GM21423 (cell line): ENCODE data around the gene CLIP1.
"Not testable (repeated sequence)": the region's sequence is repeated elsewhere in the genome, so short reads cannot be mapped to it uniquely, and the experiment has no call there.

ENCODE experiments used
- ATAC-seq: cut with Tn5 transposase; IDR thresholded peaks from one replicate; pipeline ENCODE4 v1.9.1; 2021; ENCODE audit warnings: mild to moderate bottlenecking, moderate library complexity; ENCODE audit not compliant: unreplicated experiment

The CLIP1 gene

DNA sequence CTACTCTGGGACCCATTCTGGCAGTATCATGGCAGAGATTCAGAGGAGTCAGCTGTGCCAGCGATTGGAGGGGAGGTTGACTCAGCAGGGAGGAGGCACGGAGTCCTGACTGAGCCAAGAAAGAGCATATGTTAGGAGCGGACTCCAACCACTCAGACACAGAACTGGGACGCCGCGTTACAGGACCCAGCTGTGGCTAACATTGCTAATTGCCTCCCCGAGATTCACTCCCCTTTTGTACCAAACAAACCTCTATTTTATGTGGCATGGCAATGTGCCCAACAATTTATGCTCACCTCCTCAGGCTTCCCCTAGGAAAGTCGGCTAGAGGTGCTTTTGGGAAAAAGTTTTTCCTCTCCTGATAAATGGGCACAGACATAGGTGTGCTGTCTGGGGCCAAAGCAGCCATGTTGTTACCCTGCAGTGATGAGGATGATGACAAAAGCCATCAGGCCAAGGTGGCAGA lies 15.2 kb upstream of the CLIP1 start:
- no peak for ATAC-seq

GRCh38 chr12:122435186-122435585 lies 12.7 kb upstream of the CLIP1 start:
- ATAC-seq: no peak

GRCh38 chr12:122429043-122429442 lies 6.6 kb upstream of the CLIP1 start:
- ATAC-seq: not testable (repeated sequence)

DNA sequence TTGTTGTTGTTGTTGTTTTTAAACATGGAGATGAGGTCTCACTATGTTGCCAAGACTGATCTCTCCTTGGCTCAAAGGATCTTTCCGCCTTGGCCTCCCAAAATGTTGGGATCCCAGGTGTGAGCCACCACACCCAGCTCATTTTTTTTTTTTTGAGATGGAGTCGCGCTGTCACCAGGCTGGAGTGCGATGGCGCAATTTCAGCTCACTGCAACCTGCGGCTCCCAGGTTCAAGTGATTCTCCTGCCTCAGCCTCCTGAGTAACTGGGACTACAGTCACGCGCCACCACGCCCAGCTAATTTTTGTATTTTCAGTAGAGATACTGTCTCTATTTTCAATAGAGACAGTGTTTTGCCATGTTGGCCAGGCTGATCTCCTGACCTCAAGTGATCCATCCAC lies 4.9 kb upstream of the CLIP1 start:
- no peak for ATAC-seq

- no peak for ATAC-seq
Observed at GRCh38 chr12:122423258-122424165, 1.0 kb upstream of the CLIP1 start.

- ATAC-seq: no peak
Observed at GRCh38 chr12:122422730-122423257, 325 bp upstream of the CLIP1 start.

DNA sequence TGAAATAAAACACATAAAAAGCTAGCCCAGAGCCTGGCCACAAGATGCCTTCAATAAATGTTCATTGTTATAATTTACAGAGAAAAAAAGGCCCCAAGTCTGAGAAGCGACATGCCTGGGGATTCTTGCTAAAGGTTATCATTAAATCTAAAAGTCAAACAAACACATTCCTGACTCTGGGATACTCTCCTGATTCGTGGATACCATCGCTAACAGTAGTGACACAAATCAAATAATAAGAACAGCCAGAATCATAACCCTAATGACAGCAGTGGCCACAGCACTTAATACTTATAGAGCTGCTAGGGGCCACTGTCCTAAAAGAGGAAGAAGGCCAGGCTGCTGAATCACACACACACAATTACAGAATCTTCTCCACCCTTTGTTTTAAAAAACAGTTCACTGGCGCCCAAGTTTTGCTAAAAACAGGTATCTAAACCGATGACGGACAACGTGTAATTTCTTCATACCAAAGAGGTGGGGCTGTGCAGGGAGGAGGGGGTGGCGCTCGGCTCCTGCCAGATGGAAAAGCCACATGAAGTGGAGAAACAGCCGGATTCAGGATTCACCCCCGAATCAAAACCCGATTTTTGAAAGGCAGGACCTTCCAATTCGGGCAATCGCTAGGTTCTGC lies 1.2 kb downstream of the CLIP1 start:
- ATAC-seq: no peak

DNA sequence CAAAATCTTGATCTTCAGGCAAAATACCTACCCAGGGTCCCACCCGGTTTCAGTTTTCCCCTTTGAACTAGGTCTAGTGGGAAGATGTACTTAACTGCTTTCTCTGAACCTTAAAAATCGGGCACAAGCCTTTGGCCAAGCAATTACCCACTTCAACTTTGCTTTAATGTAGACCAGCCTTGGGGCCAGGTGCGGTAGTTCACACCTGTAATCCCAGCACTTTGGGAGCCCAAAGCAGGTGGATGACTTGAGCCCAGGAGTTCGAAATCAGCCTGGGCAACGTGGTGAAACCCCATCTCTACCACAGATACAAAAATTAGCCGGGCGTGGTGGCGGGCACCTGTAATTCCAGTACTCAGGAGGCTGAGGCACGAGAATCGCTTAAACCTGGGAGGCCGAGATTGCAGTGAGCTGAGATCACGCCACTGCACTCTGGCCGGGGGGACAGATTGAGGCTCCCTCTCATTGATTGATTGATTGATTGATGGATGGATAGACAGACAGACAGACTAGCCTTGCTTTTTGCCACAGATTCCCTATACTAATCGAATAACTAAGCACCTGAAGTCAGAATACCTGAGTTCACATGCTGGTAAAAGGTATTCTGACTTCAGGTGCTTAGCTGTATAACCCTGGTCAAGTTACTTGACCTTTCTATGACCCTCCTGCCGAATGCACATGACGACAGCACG lies 1.9 kb downstream of the CLIP1 start:
- ATAC-seq: no peak

- ATAC-seq: not testable (repeated sequence)
Observed at GRCh38 chr12:122419094-122419493, 3.4 kb downstream of the CLIP1 start.

GRCh38 chr12:122415665-122416064 lies 6.8 kb downstream of the CLIP1 start:
- not testable (repeated sequence) for ATAC-seq

- no peak for ATAC-seq
Observed at GRCh38 chr12:122413516-122414404, 8.7 kb downstream of the CLIP1 start.

DNA sequence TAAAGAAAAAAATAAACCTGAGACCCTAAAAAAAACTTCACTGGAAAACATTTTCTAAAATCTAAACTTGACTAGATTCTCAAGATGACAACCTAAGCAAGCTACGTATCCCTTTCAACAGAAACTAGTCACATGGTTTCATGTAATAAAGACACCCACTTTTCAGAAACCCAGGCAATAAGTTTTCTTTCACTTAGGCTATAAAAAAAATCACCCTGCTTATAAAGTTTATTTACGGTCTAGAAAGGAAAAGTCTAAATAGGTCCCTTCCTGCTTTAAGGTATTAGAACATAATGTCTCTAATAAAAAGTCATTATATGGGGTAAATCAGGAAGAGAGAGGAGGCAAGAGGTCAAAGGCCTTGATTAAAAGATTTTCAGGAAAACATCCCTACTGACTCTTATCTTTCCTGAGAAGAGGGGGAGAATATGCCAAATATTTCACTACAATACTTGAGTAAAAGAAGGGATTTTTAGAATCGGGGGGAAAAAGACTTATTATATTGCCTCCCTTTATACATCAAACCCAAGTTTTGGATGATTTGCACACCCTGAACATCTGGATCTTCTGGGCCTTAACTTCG lies 9.5 kb downstream of the CLIP1 start:
- ATAC-seq: no peak

DNA sequence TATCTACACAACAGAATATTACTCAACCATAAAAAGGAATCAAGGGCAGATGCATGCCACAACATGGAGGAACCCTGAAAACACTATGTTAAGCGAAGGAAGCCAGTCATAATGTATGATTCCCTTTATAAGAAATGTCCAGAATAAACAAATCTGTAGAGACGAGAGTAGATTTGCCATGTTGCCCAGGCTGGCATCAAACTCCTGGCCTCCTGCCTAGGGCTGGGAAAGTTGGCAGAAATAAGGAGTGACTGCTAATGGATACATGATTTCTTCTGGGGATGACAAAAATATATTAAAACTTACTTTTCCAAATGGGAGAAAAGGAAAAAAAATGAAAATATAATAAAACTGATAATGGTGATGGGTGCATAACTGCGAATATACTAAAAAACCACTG lies 10.9 kb downstream of the CLIP1 start:
- ATAC-seq: no peak

GRCh38 chr12:122407208-122407607 lies 15.3 kb downstream of the CLIP1 start:
- no peak for ATAC-seq

DNA sequence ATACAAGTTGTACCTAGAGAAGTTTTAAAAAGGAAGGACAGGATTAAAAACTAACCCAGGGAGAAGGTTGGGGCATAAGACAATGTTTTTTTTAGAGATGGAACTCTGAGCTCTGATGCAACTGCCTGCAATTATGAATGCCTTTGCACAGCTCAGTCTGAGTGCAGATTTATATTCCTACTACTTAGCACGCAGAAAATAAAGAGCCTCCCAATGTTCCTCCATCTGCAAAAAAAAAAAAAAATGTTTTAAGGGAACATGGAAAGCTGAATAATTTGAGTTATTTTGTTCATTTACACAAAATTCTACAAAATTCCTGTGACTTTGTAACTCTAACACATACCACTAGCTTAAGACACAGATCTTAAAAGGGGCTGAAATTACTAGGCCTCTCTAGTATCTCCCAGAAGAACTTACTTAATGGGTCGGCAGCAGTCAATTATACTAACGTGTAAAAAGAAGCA lies 15.7 kb downstream of the CLIP1 start:
- no peak for ATAC-seq

DNA sequence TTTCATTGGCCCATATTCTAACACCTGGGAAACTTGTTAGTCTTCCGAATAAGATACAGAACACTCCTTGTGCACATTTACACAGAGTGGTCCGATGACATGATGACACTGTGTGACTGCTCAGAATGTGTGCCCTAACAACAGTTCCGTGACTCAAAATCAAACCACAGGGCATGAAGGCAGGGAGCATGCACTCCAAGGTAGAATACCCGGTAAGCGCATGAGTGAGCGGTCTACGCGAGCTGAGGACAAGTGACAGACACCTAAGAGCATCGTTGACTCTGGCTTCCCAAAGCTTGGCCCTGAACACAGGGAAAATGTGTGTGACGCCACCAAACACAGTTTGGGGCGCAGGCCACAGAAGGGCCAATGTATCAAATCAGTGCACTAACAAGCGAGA lies 18.6 kb downstream of the CLIP1 start:
- ATAC-seq: no peak

GRCh38 chr12:122403115-122403770 lies 19.2 kb downstream of the CLIP1 start:
- ATAC-seq: no peak

GRCh38 chr12:122402264-122402663 lies 20.2 kb downstream of the CLIP1 start:
- ATAC-seq: no peak
